Esophagus muscularis mucosa (tissue), 4 donors: Measurements from ENCODE around the gene CEP112. TPM values are rescaled to one million over a fixed set of nuclear protein-coding genes. Genes with fewer than 3 reads are reported as not detected.

Experiments used
- DNase-seq: peaks from one replicate; pipeline ENCODE4 v3.0.0-alpha.2; 2017; ENCODE audit errors: extremely low spot score
- H3K27ac ChIP-seq, 4 donors: fragments of 200-600 bp; sonication (generic); replicated peaks in 1 of 4; 1 replicate in 3 of 4; 2 replicates in 1 of 4; pipeline ENCODE4 v1.5.1; 2016 to 2019; ENCODE audit warnings: mild to moderate bottlenecking in 1 of 4
- H3K27me3 ChIP-seq, 4 donors: fragments of 200-600 bp; sonication (generic); one replicate each; pipeline versions ENCODE4 v1.5.1 to v1.6.0; 2016 to 2019
- H3K36me3 ChIP-seq, 4 donors: fragments of 200-600 bp; sonication (generic); one replicate each; pipeline ENCODE4 v1.5.1; 2016 to 2019
- H3K4me1 ChIP-seq, 4 donors: fragments of 200-600 bp; sonication (generic); one replicate each; pipeline ENCODE4 v1.5.1; 2016 to 2019
- H3K4me3 ChIP-seq, 4 donors: fragments of 200-600 bp; sonication (generic); 1 replicate in 2 of 4; 2 replicates in 2 of 4; pipeline ENCODE4 v1.5.1; 2016 to 2019; ENCODE audit warnings: mild to moderate bottlenecking in 4 of 4, moderate library complexity in 1 of 4
- H3K9me3 ChIP-seq, 4 donors: fragments of 200-600 bp; sonication (generic); 1 replicate in 3 of 4; 2 replicates in 1 of 4; pipeline ENCODE4 v1.5.1; 2016 to 2019
- EP300 ChIP-seq: sonication (generic); formaldehyde crosslinking; IDR thresholded peaks from one replicate; pipeline ENCODE4 v1.6.1; 2017; ENCODE audit warnings: antibody characterized with exemption
- POLR2A ChIP-seq: fragments of 450-650 bp; IDR thresholded peaks from one replicate; pipeline ENCODE4 v1.6.1; 2017; ENCODE audit warnings: antibody characterized with exemption, moderate library complexity, mild to moderate bottlenecking, low read depth
- POLR2AphosphoS5 ChIP-seq, 2 donors: sonication (generic); formaldehyde crosslinking; IDR thresholded peaks; one replicate each; pipeline ENCODE4 v1.6.1; 2017; ENCODE audit warnings: antibody characterized with exemption in 2 of 2
- WGBS: methylation state at CpG from one replicate; pipeline ENCODE4 v1.1.5; 2018; 5-methylcytosine and 5-hydroxymethylcytosine counted together
- intact Hi-C: fragments of 100-400 bp; cut with DNase I; formaldehyde crosslinking; loops from one replicate; pipeline ENCODE4 v1.15.1; 2023
- total RNA-seq, 4 donors: library from RNA; depleted of rRNA; stranded (reverse); fragments of >200 nt; gene quantifications; one replicate each; pipeline versions ENCODE4 v1.1.0 to v1.2.1, GENCODE V29; 2016
- TF ChIP-seq, protein P1 (sequence below), 3 experiments: fragments of 200-600 bp in 2 of 3; fragments of 450-650 bp in 1 of 3; sonication (generic) in 2 of 3; IDR thresholded peaks; one replicate each; pipeline ENCODE4 v1.5.1; 2017 to 2019; ENCODE audit warnings: antibody characterized with exemption in 3 of 3, mild to moderate bottlenecking in 2 of 3, moderate library complexity in 1 of 3

The CEP112 gene
- total RNA-seq, 4 donors from 2014 or later = 17.0 to 24.7 (median 23.2) TPM

- TF ChIP-seq POLR2A = no peak
- TF ChIP-seq EP300 = no peak
- TF ChIP-seq, protein P1, sequence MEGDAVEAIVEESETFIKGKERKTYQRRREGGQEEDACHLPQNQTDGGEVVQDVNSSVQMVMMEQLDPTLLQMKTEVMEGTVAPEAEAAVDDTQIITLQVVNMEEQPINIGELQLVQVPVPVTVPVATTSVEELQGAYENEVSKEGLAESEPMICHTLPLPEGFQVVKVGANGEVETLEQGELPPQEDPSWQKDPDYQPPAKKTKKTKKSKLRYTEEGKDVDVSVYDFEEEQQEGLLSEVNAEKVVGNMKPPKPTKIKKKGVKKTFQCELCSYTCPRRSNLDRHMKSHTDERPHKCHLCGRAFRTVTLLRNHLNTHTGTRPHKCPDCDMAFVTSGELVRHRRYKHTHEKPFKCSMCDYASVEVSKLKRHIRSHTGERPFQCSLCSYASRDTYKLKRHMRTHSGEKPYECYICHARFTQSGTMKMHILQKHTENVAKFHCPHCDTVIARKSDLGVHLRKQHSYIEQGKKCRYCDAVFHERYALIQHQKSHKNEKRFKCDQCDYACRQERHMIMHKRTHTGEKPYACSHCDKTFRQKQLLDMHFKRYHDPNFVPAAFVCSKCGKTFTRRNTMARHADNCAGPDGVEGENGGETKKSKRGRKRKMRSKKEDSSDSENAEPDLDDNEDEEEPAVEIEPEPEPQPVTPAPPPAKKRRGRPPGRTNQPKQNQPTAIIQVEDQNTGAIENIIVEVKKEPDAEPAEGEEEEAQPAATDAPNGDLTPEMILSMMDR (IDR thresholded peaks at IDR 0.05) = no peak
- TF ChIP-seq POLR2AphosphoS5 (IDR thresholded peaks at IDR 0.05) = no peak
- no peak overlapping the region for H3K27ac ChIP-seq
- 82% methylated on average over 2 of the region's 2 CpGs for WGBS
These were observed 261.7 kb downstream of the CEP112 start for GRCh38 chr17:65930140-65930730.

GRCh38 chr17:65926599-65926998 is 265.3 kb downstream of the CEP112 start:
- Histone ChIP-seq H3K36me3 (peaks cover 0 to 11% (median 5%) of the 10 kb centered on the region in 4 donors), H3K4me3 (no peak overlapping the region), H3K27ac (no peak overlapping the region), H3K27me3 (no peaks in the 10 kb centered on the region), H3K9me3 (no peaks in the 10 kb centered on the region), H3K4me1 (no peaks in the 10 kb centered on the region)
- WGBS = 100% methylated on average over 5 of the region's 5 CpGs
- no peak for DNase-seq
- TF ChIP-seq, protein P1 (IDR thresholded peaks at IDR 0.05) = no peak
- TF ChIP-seq EP300 = no peak
- no peak for TF ChIP-seq POLR2A
- TF ChIP-seq POLR2AphosphoS5 (IDR thresholded peaks at IDR 0.05) = no peak
- intact Hi-C loops = no loop called here

More at GRCh38 chr17:65930140-65930730, 261.7 kb downstream of the CEP112 start:
- Histone ChIP-seq H3K27me3 (no peaks in the 10 kb centered on the region), H3K9me3 (peaks cover 0 to 9% (median 0%) of the 10 kb centered on the region in 4 donors), H3K4me3 (no peak overlapping the region), H3K36me3 (peaks cover 0 to 11% (median 5%) of the 10 kb centered on the region in 4 donors), H3K4me1 (no peaks in the 10 kb centered on the region)
- DNase-seq = no peak
- intact Hi-C loops = no loop called here

- Histone ChIP-seq H3K9me3 (no peaks in the 10 kb centered on the region), H3K4me1 (no peaks in the 10 kb centered on the region), H3K4me3 (no peak overlapping the region), H3K27ac (peak overlapping the region in 1 of 4 donors; percentile 16), H3K36me3 (peaks cover 0 to 11% (median 5%) of the 10 kb centered on the region in 4 donors), H3K27me3 (no peaks in the 10 kb centered on the region)
- intact Hi-C loops = no loop called here
- no peak for TF ChIP-seq POLR2A
- no peak for TF ChIP-seq POLR2AphosphoS5 (IDR thresholded peaks at IDR 0.05)
- TF ChIP-seq, protein P1 (IDR thresholded peaks at IDR 0.05) = no peak
- no peak for TF ChIP-seq EP300
- 86% methylated on average over 8 of the region's 8 CpGs for WGBS
- no peak for DNase-seq
These were observed 266.2 kb downstream of the CEP112 start for GRCh38 chr17:65925606-65926307.

DNA sequence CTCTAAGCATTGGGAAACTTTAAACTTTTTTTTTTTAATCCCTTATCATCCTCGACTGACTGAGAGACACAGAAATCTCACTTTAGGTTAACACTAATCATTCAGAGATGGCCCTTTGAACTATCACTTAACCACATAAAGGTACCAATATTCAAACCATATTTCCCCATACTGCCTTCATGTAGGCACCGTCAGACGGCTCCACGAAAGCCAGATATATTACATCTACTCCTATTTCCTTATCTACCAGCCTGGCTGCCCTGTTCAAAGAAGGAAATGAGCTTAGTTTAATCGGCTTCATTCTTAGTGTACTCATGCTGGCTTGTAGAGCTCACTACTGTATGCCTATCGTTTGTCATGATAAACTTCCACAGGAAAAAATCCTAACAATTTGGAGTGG is 270.9 kb downstream of the CEP112 start:
- Histone ChIP-seq H3K4me1 (peaks cover 0 to 6% (median 0%) of the 10 kb centered on the region in 4 donors), H3K27ac (no peak overlapping the region), H3K4me3 (no peak overlapping the region), H3K27me3 (no peaks in the 10 kb centered on the region), H3K36me3 (peaks cover 0 to under 1% (median 0%) of the 10 kb centered on the region in 4 donors), H3K9me3 (no peaks in the 10 kb centered on the region)
- TF ChIP-seq POLR2A = no peak
- no peak for TF ChIP-seq EP300
- TF ChIP-seq, protein P1 (IDR thresholded peaks at IDR 0.05) = no peak
- no peak for TF ChIP-seq POLR2AphosphoS5 (IDR thresholded peaks at IDR 0.05)
- WGBS = 87% methylated on average over 6 of the region's 6 CpGs
- intact Hi-C loops = no loop called here
- DNase-seq = no peak
